Upper lobe of right lung (tissue), 1 donor: Measurements from ENCODE around the gene PCDHB12. TPM values are rescaled to one million over a fixed set of nuclear protein-coding genes. Genes with fewer than 3 reads are reported as not detected.
"Not testable (repeated sequence)": the region's sequence is repeated elsewhere in the genome, so short reads cannot be mapped to it uniquely, and the experiment has no call there.

Experiments
- ATAC-seq: fragments of 200-7000 bp; cut with Tn5 transposase; one replicate; pipeline ENCODE4 v1.9.1; 2020; ENCODE audit warnings: mild to moderate bottlenecking, moderate library complexity
- DNase-seq: peaks from one replicate; pipeline ENCODE4 v3.0.0-alpha.2; 2020
- H3K27ac ChIP-seq: fragments of 200-600 bp; one replicate; pipeline ENCODE4 v1.8.0; 2022
- H3K27me3 ChIP-seq: fragments of 200-600 bp; one replicate; pipeline ENCODE4 v1.8.0; 2022; ENCODE audit warnings: mild to moderate bottlenecking
- H3K36me3 ChIP-seq: fragments of 200-600 bp; one replicate; pipeline ENCODE4 v1.8.0; 2022
- H3K4me1 ChIP-seq: fragments of 200-600 bp; one replicate; pipeline ENCODE4 v1.8.0; 2022
- H3K4me3 ChIP-seq: fragments of 200-600 bp; one replicate; pipeline ENCODE4 v1.8.0; 2022; ENCODE audit warnings: mild to moderate bottlenecking
- H3K9me3 ChIP-seq: fragments of 200-600 bp; one replicate; pipeline ENCODE4 v1.8.0; 2022
- intact Hi-C: fragments of 100-400 bp; cut with DNase I; formaldehyde crosslinking; loops from one replicate; pipeline ENCODE4 v1.11.0; 2022
- total RNA-seq: library from RNA; stranded (reverse); fragmentation: NEBNext Ultra II Directional; extraction: Animal tissue kit (Norgen Biotek cat#: 25700); gene quantifications from one replicate; pipeline ENCODE4 v1.2.1, GENCODE V29; 2021
- TF ChIP-seq, protein P1 (sequence below): fragments of 200-600 bp; IDR thresholded peaks from one replicate; pipeline ENCODE4 v1.8.0; 2022; ENCODE audit warnings: antibody characterized with exemption
- donor health status: DM: no; HTN: yes; CAD: no; lungs with severe emphysema.

The PCDHB12 gene
- total RNA-seq, 1 donor from 2014 or later, result 2.8 TPM

DNA sequence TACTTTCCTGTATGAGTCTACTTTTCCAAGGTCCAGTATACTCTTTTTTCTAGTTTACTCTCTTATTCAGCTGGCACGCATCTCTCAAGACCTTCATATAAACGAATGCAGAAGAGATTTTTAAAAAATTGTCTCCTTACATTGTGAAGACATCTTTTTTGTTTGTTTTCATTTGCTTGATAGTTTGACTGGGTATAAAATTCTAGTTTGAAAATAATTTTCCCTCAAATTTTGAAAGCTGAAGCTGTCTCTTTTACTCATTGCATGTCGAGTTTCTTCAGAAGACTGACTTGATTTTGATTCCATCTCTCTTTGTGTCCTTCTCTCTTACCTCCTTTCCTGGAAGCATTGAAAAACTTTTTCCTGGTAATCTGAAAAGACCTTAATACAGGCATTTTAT lies 12.2 kb upstream of the PCDHB12 start:
- Histone ChIP-seq H3K27me3 (no peaks in the 10 kb centered on the region), H3K9me3 (peaks cover 38% of the 10 kb centered on the region), H3K36me3 (no peaks in the 10 kb centered on the region), H3K4me3 (no peak overlapping the region), H3K27ac (no peak overlapping the region), H3K4me1 (no peaks in the 10 kb centered on the region)
- no peak for ATAC-seq
- intact Hi-C loops, result no loop called here
- TF ChIP-seq, protein P1, sequence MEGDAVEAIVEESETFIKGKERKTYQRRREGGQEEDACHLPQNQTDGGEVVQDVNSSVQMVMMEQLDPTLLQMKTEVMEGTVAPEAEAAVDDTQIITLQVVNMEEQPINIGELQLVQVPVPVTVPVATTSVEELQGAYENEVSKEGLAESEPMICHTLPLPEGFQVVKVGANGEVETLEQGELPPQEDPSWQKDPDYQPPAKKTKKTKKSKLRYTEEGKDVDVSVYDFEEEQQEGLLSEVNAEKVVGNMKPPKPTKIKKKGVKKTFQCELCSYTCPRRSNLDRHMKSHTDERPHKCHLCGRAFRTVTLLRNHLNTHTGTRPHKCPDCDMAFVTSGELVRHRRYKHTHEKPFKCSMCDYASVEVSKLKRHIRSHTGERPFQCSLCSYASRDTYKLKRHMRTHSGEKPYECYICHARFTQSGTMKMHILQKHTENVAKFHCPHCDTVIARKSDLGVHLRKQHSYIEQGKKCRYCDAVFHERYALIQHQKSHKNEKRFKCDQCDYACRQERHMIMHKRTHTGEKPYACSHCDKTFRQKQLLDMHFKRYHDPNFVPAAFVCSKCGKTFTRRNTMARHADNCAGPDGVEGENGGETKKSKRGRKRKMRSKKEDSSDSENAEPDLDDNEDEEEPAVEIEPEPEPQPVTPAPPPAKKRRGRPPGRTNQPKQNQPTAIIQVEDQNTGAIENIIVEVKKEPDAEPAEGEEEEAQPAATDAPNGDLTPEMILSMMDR, result no peak
- DNase-seq, result no peak

- H3K27me3 ChIP-seq, result no peaks in the 10 kb centered on the region
- H3K36me3 ChIP-seq, result no peaks in the 10 kb centered on the region
- H3K9me3 ChIP-seq, result peaks cover 25% of the 10 kb centered on the region
- intact Hi-C loops, result no loop called here
- ATAC-seq (no peak), DNase-seq (no peak)
- H3K4me3 ChIP-seq, result peak within 1 kb of the TSS; percentile 0
- H3K4me1 ChIP-seq, result no peaks in the 10 kb centered on the region
- TF ChIP-seq, protein P1, result peak; percentile 7
- H3K27ac ChIP-seq, result no peak within 1 kb of the TSS
Measured at GRCh38 chr5:141199359-141200235, 8.9 kb upstream of the PCDHB12 start, which contains the start of gene PCDHB11. TSS of gene PCDHB11 (plus strand) at chr5:141199627. CDS start at chr5:141199775, 148 bp downstream.

- H3K36me3 ChIP-seq, ATAC-seq, H3K27ac ChIP-seq, H3K27me3 ChIP-seq, intact Hi-C loops, H3K4me1 ChIP-seq, H3K4me3 ChIP-seq, DNase-seq: not testable (repeated sequence)
- H3K9me3 ChIP-seq, result peaks cover 21% of the 10 kb centered on the region
Measured at GRCh38 chr5:141201126-141201525, 7.4 kb upstream of the PCDHB12 start.

DNA sequence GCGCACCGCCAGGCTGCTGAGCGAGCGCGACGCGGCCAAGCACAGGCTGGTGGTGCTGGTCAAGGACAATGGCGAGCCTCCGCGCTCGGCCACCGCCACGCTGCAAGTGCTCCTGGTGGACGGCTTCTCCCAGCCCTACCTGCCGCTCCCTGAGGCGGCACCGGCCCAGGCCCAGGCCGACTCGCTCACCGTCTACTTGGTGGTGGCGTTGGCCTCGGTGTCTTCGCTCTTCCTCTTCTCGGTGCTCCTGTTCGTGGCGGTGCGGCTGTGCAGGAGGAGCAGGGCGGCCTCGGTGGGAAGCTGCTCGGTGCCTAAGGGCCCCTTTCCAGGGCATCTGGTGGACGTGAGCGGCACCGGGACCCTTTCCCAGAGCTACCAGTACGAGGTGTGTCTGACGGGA lies 6.9 kb upstream of the PCDHB12 start:
- DNase-seq, H3K4me1 ChIP-seq, H3K27me3 ChIP-seq, H3K4me3 ChIP-seq, intact Hi-C loops, ATAC-seq, H3K27ac ChIP-seq, H3K36me3 ChIP-seq: not testable (repeated sequence)
- peaks cover 16% of the 10 kb centered on the region for H3K9me3 ChIP-seq

- H3K4me1 ChIP-seq, H3K9me3 ChIP-seq, H3K27me3 ChIP-seq, ATAC-seq, H3K4me3 ChIP-seq, DNase-seq, intact Hi-C loops, H3K27ac ChIP-seq, H3K36me3 ChIP-seq: not testable (repeated sequence)
Measured at GRCh38 chr5:141210281-141210680, 1.8 kb downstream of the PCDHB12 start.

DNA sequence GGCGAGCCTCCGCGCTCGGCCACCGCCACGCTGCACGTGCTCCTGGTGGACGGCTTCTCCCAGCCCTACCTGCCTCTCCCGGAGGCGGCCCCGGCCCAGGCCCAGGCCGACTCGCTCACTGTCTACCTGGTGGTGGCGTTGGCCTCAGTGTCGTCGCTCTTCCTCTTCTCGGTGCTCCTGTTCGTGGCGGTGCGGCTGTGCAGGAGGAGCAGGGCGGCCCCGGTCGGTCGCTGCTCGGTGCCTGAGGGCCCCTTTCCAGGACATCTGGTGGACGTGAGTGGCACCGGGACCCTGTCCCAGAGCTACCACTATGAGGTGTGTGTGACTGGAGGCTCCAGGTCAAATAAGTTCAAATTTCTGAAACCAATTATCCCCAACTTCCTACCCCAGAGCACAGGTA lies 2.3 kb downstream of the PCDHB12 start:
- H3K27me3 ChIP-seq, H3K9me3 ChIP-seq: not testable (repeated sequence)

DNA sequence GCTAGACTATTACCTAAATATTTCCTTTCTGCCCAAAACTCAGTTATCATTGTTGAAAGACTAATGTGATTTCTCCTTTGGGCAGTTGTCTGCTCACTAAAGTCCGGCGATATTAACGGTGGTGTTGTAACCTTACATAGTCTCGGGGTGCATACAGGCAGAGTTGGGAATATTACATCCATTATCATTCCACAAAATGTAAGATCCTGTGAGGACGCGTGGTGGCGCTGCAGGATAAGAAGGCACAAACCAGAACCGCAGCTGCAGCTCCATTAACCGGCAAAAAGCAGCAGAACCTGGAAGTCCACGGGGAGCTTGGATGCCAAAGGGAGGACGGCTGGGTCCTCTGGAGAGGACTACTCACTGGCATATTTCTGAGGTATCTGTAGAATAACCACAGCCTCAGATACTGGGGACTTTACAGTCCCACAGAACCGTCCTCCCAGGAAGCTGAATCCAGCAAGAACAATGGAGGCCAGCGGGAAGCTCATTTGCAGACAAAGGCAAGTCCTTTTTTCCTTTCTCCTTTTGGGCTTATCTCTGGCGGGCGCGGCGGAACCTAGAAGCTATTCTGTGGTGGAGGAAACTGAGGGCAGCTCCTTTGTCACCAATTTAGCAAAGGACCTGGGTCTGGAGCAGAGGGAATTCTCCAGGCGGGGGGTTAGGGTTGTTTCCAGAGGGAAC lies 5.3 kb downstream of the PCDHB12 start, which contains the start of gene PCDHB13:
TSS of gene PCDHB13 (plus strand) at position 264 of the 684 bp plus-strand sequence. CDS start at position 469, 205 bp downstream.
- intact Hi-C loops, result not testable (repeated sequence)

More for the DNA sequence above, 2.3 kb downstream of the PCDHB12 start:
- H3K27ac ChIP-seq, intact Hi-C loops, DNase-seq, H3K36me3 ChIP-seq, ATAC-seq, H3K4me1 ChIP-seq, H3K4me3 ChIP-seq: not testable (repeated sequence)

DNA sequence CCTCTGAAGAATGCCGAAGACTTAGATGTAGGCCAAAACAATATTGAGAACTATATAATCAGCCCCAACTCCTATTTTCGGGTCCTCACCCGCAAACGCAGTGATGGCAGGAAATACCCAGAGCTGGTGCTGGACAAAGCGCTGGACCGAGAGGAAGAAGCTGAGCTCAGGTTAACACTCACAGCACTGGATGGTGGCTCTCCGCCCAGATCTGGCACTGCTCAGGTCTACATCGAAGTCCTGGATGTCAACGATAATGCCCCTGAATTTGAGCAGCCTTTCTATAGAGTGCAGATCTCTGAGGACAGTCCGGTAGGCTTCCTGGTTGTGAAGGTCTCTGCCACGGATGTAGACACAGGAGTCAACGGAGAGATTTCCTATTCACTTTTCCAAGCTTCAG lies 6.1 kb downstream of the PCDHB12 start:
- H3K27me3 ChIP-seq, H3K4me3 ChIP-seq, H3K9me3 ChIP-seq, ATAC-seq, H3K36me3 ChIP-seq, H3K4me1 ChIP-seq, intact Hi-C loops, DNase-seq, H3K27ac ChIP-seq: not testable (repeated sequence)

More for the DNA sequence above, 5.3 kb downstream of the PCDHB12 start, which contains the start of gene PCDHB13:
- not testable (repeated sequence) for H3K27me3 ChIP-seq, H3K27ac ChIP-seq, DNase-seq, H3K9me3 ChIP-seq, H3K4me1 ChIP-seq, H3K4me3 ChIP-seq, H3K36me3 ChIP-seq
- TF ChIP-seq, protein P1, result peak; percentile 19
- ATAC-seq, result peak; percentile 73

DNA sequence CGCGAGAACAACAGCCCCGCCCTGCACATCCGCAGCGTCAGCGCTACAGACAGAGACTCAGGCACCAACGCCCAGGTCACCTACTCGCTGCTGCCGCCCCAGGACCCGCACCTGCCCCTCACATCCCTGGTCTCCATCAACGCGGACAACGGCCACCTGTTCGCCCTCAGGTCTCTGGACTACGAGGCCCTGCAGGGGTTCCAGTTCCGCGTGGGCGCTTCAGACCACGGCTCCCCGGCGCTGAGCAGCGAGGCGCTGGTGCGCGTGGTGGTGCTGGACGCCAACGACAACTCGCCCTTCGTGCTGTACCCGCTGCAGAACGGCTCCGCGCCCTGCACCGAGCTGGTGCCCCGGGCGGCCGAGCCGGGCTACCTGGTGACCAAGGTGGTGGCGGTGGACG lies 7.0 kb downstream of the PCDHB12 start:
- H3K36me3 ChIP-seq, DNase-seq, ATAC-seq, H3K4me1 ChIP-seq, H3K27ac ChIP-seq, H3K4me3 ChIP-seq, H3K27me3 ChIP-seq, intact Hi-C loops: not testable (repeated sequence)
- H3K9me3 ChIP-seq, result peaks cover 14% of the 10 kb centered on the region

GRCh38 chr5:141216035-141216434 lies 7.5 kb downstream of the PCDHB12 start:
- ATAC-seq, intact Hi-C loops, H3K4me3 ChIP-seq, DNase-seq, H3K36me3 ChIP-seq, H3K4me1 ChIP-seq, H3K27ac ChIP-seq, H3K27me3 ChIP-seq: not testable (repeated sequence)
- peaks cover 12% of the 10 kb centered on the region for H3K9me3 ChIP-seq
